ENCODE results near the gene NTF3.

The NTF3 gene

GRCh38 chr12:5498076-5498475 lies 66.2 kb downstream of the NTF3 start:
- ChIA-PET POLR2A (ENCODE audit: low non-redundant PET) (no interaction called here), CTCF (no interaction called here)
- no peak for TF ChIP-seq CTCF (conservative IDR thresholded peaks at IDR 0.05; ENCODE audit: low read depth)
- DNase-seq (ENCODE audit: low spot score), result no peak
- no peak overlapping the region for H3K27ac ChIP-seq

- no peak for DNase-seq (ENCODE audit: low spot score)
- no peak overlapping the region for H3K27ac ChIP-seq
- ChIA-PET POLR2A (ENCODE audit: low non-redundant PET) (no interaction called here), CTCF (no interaction called here)
- TF ChIP-seq CTCF (conservative IDR thresholded peaks at IDR 0.05; ENCODE audit: low read depth), result no peak
These were observed 66.9 kb downstream of the NTF3 start for GRCh38 chr12:5498806-5499205.

GRCh38 chr12:5499566-5500330 lies 67.8 kb downstream of the NTF3 start:
- no peak overlapping the region for H3K27ac ChIP-seq
- ChIA-PET POLR2A (ENCODE audit: low non-redundant PET) (no interaction called here), CTCF (interaction anchor here (0.6 kb wide), 1 partner anchor 609 kb away, joined by 3 read pairs; no protein-coding TSS in a partner anchor)
- DNase-seq (ENCODE audit: low spot score), result no peak
- TF ChIP-seq CTCF (conservative IDR thresholded peaks at IDR 0.05; ENCODE audit: low read depth), result no peak

GRCh38 chr12:5500331-5500659 lies 68.4 kb downstream of the NTF3 start:
- no peak for TF ChIP-seq CTCF (conservative IDR thresholded peaks at IDR 0.05; ENCODE audit: low read depth)
- ChIA-PET CTCF (interaction anchor here (0.6 kb wide), 1 partner anchor 608 kb away, joined by 3 read pairs; no protein-coding TSS in a partner anchor), POLR2A (ENCODE audit: low non-redundant PET) (no interaction called here)
- H3K27ac ChIP-seq, result no peak overlapping the region
- no peak for DNase-seq (ENCODE audit: low spot score)

GRCh38 chr12:5503774-5504173 lies 71.9 kb downstream of the NTF3 start:
- ChIA-PET CTCF (interaction anchor here (0.6 kb wide), 1 partner anchor 451 kb away, joined by 3 read pairs; no protein-coding TSS in a partner anchor), POLR2A (ENCODE audit: low non-redundant PET) (no interaction called here)
- peak; percentile 13 for DNase-seq (ENCODE audit: low spot score)
- no peak for TF ChIP-seq CTCF (conservative IDR thresholded peaks at IDR 0.05; ENCODE audit: low read depth)
- H3K27ac ChIP-seq, result no peak overlapping the region

- no peak for TF ChIP-seq CTCF (conservative IDR thresholded peaks at IDR 0.05; ENCODE audit: low read depth)
- CTCF ChIA-PET, result no interaction called here
- DNase-seq (ENCODE audit: low spot score), result no peak
- H3K27ac ChIP-seq, result no peak overlapping the region
- POLR2A ChIA-PET (ENCODE audit: low non-redundant PET), result no interaction called here
These were observed 73.2 kb downstream of the NTF3 start for GRCh38 chr12:5505116-5505515.

Measured in RWPE1 (cell line).